ENCODE data around the gene CTDP1.

Gene CTDP1

GRCh38 chr18:79707671-79708070 lies 28.1 kb downstream of the CTDP1 start:
- TF ChIP-seq, protein P1, sequence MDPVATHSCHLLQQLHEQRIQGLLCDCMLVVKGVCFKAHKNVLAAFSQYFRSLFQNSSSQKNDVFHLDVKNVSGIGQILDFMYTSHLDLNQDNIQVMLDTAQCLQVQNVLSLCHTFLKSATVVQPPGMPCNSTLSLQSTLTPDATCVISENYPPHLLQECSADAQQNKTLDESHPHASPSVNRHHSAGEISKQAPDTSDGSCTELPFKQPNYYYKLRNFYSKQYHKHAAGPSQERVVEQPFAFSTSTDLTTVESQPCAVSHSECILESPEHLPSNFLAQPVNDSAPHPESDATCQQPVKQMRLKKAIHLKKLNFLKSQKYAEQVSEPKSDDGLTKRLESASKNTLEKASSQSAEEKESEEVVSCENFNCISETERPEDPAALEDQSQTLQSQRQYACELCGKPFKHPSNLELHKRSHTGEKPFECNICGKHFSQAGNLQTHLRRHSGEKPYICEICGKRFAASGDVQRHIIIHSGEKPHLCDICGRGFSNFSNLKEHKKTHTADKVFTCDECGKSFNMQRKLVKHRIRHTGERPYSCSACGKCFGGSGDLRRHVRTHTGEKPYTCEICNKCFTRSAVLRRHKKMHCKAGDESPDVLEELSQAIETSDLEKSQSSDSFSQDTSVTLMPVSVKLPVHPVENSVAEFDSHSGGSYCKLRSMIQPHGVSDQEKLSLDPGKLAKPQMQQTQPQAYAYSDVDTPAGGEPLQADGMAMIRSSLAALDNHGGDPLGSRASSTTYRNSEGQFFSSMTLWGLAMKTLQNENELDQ (tag by site-specific recombination; IDR thresholded peaks at IDR 0.05; ENCODE audit: low read depth), result no peak
- Histone ChIP-seq H3K36me3 (ENCODE audit: control insufficient read depth in 2 of 2, insufficient read depth in 1 of 2, low read length in 2 of 2) (peaks cover 9 to 52% of the 10 kb centered on the region in 2 experiments), H3K27ac (ENCODE audit: extremely low read depth, low read depth, low read length) (no peak overlapping the region), H3K9me3 (ENCODE audit: control insufficient read depth, insufficient read depth, low read depth, low read length) (no peaks in the 10 kb centered on the region), H3K4me3 (ENCODE audit: low read depth, low read length) (no peak overlapping the region), H3K4me1 (ENCODE audit: control insufficient read depth, insufficient read depth, low read length) (no peaks in the 10 kb centered on the region)
- POLR2A ChIA-PET, result no interaction called here
- CTCF ChIA-PET, result no interaction called here

- ChIA-PET CTCF (interaction anchor here (0.6 kb wide), 1 partner anchor 865 kb away, joined by 3 read pairs; no protein-coding TSS in a partner anchor), POLR2A (no interaction called here)
- no peak for TF ChIP-seq ZNF239 (tag by site-specific recombination; IDR thresholded peaks at IDR 0.05)
- Histone ChIP-seq H3K27ac (ENCODE audit: extremely low read depth, low read depth, low read length) (no peak overlapping the region), H3K36me3 (ENCODE audit: control insufficient read depth in 2 of 2, insufficient read depth in 1 of 2, low read length in 2 of 2) (peaks cover 9 to 53% of the 10 kb centered on the region in 2 experiments), H3K4me3 (ENCODE audit: low read depth, low read length) (no peak overlapping the region), H3K9me3 (ENCODE audit: control insufficient read depth, insufficient read depth, low read depth, low read length) (no peaks in the 10 kb centered on the region), H3K4me1 (ENCODE audit: control insufficient read depth, insufficient read depth, low read length) (no peaks in the 10 kb centered on the region)
Measured at GRCh38 chr18:79708412-79708811, 28.8 kb downstream of the CTDP1 start.

DNA sequence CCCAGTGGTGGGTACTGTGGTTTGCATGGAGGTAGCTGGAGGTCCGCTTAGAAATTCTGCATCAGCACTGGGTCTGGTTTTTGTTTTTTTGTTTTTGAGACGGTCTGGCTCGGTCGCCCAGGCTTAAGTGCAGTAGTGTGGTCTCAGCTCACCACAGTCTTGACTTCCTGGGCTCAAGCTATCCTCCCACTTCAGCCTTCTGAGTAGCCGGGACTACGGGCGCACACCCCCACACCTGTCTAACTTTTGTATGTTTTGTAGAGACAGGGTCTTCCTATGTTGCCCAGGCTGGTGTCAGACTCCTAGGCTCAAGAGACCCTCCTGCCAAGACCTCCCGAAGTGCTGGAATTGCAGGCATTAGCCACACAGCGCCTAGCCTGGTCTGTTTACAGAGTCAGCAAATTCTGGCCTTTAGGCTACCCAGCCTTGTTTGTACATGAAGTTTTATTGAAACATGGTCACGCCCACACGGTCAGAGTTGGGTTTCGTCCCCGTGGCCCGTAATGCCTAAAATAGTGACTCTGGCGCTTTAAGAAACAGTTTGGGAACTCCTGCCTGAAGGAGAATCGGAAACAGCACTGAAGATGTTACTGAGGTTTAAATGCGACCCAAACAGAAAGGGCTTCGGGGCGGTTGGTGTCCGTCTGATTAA lies 32.7 kb downstream of the CTDP1 start:
- H3K36me3 ChIP-seq (ENCODE audit: control insufficient read depth in 2 of 2, insufficient read depth in 1 of 2, low read length in 2 of 2), result peaks cover 9 to 46% of the 10 kb centered on the region in 2 experiments
- POLR2A ChIA-PET, result interaction anchor here (1.2 kb wide), 1 partner anchor 33 kb away, joined by 3 read pairs; no protein-coding TSS in a partner anchor
- CTCF ChIA-PET, result no interaction called here
- TF ChIP-seq ZNF175 (tag by site-specific recombination; IDR thresholded peaks at IDR 0.05) (no peak), ZNF398 (tag by site-specific recombination; IDR thresholded peaks at IDR 0.05) (no peak), KLF16 (tag by site-specific recombination; IDR thresholded peaks at IDR 0.05) (no peak), ZBTB1 (tag by site-specific recombination; IDR thresholded peaks at IDR 0.05) (no peak), ZNF26 (tag by site-specific recombination; IDR thresholded peaks at IDR 0.05) (no peak), OSR2 (tag by site-specific recombination; IDR thresholded peaks at IDR 0.05) (no peak), YY1 (tag by site-specific recombination; IDR thresholded peaks at IDR 0.05) (no peak), ZNF146 (tag by site-specific recombination; IDR thresholded peaks at IDR 0.05) (no peak), ZNF23 (tag by site-specific recombination; IDR thresholded peaks at IDR 0.05; ENCODE audit: borderline replicate concordance) (no peak), MEIS1 (CRISPR knock-in tag; IDR thresholded peaks at IDR 0.05; ENCODE audit: borderline replicate concordance) (no peak), ZFP41 (tag by site-specific recombination; IDR thresholded peaks at IDR 0.05; ENCODE audit: borderline replicate concordance) (no peak), GLI2 (tag by site-specific recombination; IDR thresholded peaks at IDR 0.05; ENCODE audit: borderline replicate concordance, low read depth) (no peak), ZNF837 (tag by site-specific recombination; IDR thresholded peaks at IDR 0.05) (no peak), KLF8 (tag by site-specific recombination; IDR thresholded peaks at IDR 0.05) (no peak), HOXA7 (CRISPR knock-in tag; IDR thresholded peaks at IDR 0.05; ENCODE audit: borderline replicate concordance) (no peak), ZBTB10 (tag by site-specific recombination; IDR thresholded peaks at IDR 0.05) (no peak)
- TF ChIP-seq, protein P2, sequence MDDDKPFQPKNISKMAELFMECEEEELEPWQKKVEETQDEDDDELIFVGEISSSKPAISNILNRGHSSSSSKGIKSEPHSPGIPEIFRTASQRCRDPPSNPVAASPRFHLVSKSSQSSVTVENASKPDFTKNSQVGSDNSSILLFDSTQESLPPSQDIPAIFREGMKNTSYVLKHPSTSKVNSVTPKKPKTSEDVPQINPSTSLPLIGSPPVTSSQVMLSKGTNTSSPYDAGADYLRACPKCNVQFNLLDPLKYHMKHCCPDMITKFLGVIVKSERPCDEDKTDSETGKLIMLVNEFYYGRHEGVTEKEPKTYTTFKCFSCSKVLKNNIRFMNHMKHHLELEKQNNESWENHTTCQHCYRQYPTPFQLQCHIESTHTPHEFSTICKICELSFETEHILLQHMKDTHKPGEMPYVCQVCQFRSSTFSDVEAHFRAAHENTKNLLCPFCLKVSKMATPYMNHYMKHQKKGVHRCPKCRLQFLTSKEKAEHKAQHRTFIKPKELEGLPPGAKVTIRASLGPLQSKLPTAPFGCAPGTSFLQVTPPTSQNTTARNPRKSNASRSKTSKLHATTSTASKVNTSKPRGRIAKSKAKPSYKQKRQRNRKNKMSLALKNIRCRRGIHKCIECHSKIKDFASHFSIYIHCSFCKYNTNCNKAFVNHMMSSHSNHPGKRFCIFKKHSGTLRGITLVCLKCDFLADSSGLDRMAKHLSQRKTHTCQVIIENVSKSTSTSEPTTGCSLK (tag by site-specific recombination; IDR thresholded peaks at IDR 0.05), result no peak

More for the DNA sequence above, 32.7 kb downstream of the CTDP1 start:
- Histone ChIP-seq H3K4me3 (ENCODE audit: low read depth, low read length) (no peak overlapping the region), H3K4me1 (ENCODE audit: control insufficient read depth, insufficient read depth, low read length) (no peaks in the 10 kb centered on the region), H3K27ac (ENCODE audit: extremely low read depth, low read depth, low read length) (no peak overlapping the region), H3K9me3 (ENCODE audit: control insufficient read depth, insufficient read depth, low read depth, low read length) (no peaks in the 10 kb centered on the region)

All from HEK293 (cell line).